Lower lobe of right lung (tissue), 2 donors: ENCODE results near the gene PTGIR. TPM values are rescaled to one million over a fixed set of nuclear protein-coding genes. Genes with fewer than 3 reads are reported as not detected.
A peak's percentile ranks its signal among the peaks of the same experiment; 100 is the strongest.

ENCODE experiments used
- ATAC-seq, 2 donors: fragments of 200-7000 bp; cut with Tn5 transposase; one replicate each; pipeline ENCODE4 v1.9.1; 2020 to 2022; ENCODE audit warnings: mild to moderate bottlenecking in 2 of 2, moderate library complexity in 2 of 2
- DNase-seq: peaks from one replicate; pipeline ENCODE4 v3.0.0-alpha.2; 2020
- H3K27ac ChIP-seq: fragments of 200-600 bp; one replicate; pipeline ENCODE4 v1.8.0; 2022
- H3K27me3 ChIP-seq: fragments of 200-600 bp; one replicate; pipeline ENCODE4 v1.8.0; 2022; ENCODE audit warnings: low read depth
- H3K36me3 ChIP-seq: fragments of 200-600 bp; one replicate; pipeline ENCODE4 v1.8.0; 2022; ENCODE audit warnings: mild to moderate bottlenecking
- H3K4me1 ChIP-seq: fragments of 200-600 bp; one replicate; pipeline ENCODE4 v1.8.0; 2022
- H3K4me3 ChIP-seq: fragments of 200-600 bp; one replicate; pipeline ENCODE4 v1.8.0; 2022; ENCODE audit warnings: mild to moderate bottlenecking
- H3K9me3 ChIP-seq: fragments of 200-600 bp; one replicate; pipeline ENCODE4 v1.8.0; 2022
- intact Hi-C: fragments of 100-400 bp; cut with DNase I; formaldehyde crosslinking; loops from one replicate; pipeline ENCODE4 v1.11.0; 2022
- total RNA-seq: library from RNA; stranded (reverse); fragmentation: NEBNext Ultra II Directional; extraction: Animal tissue kit (Norgen Biotek cat#: 25700); gene quantifications from one replicate; pipeline ENCODE4 v1.2.1, GENCODE V29; 2021
- TF ChIP-seq, protein P1 (sequence below): fragments of 200-600 bp; IDR thresholded peaks from one replicate; pipeline ENCODE4 v1.8.0; 2022; ENCODE audit warnings: antibody characterized with exemption, mild to moderate bottlenecking
- donor health status: DM: no; HTN: yes; CAD: no; lungs with severe emphysema.

Gene PTGIR
- total RNA-seq, 1 donor from 2014 or later: 6.9 TPM

DNA sequence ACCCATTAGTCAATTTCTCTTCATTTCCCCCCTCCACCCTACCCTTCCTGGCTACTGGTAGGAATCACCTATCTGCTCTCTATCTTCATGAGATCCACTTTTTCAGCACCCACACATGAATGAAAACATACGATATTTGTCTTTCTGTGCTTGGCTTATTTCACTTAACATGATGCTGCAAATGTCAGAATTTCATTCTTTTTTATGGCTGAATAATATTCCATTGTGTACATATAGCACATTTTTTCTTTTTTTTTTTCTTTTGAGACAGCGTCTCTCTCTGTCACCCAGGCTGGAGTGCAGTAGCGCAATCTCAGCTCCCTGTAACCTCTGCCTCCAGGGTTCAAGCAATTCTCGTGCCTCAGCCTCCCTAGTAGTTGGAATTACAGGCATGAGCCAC, 33.6 kb downstream of the PTGIR start:
- ATAC-seq (no peak), DNase-seq (no peak)
- TF ChIP-seq, protein P1, sequence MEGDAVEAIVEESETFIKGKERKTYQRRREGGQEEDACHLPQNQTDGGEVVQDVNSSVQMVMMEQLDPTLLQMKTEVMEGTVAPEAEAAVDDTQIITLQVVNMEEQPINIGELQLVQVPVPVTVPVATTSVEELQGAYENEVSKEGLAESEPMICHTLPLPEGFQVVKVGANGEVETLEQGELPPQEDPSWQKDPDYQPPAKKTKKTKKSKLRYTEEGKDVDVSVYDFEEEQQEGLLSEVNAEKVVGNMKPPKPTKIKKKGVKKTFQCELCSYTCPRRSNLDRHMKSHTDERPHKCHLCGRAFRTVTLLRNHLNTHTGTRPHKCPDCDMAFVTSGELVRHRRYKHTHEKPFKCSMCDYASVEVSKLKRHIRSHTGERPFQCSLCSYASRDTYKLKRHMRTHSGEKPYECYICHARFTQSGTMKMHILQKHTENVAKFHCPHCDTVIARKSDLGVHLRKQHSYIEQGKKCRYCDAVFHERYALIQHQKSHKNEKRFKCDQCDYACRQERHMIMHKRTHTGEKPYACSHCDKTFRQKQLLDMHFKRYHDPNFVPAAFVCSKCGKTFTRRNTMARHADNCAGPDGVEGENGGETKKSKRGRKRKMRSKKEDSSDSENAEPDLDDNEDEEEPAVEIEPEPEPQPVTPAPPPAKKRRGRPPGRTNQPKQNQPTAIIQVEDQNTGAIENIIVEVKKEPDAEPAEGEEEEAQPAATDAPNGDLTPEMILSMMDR: no peak
- H3K36me3 ChIP-seq: no peaks in the 10 kb centered on the region
- H3K27me3 ChIP-seq: no peaks in the 10 kb centered on the region
- H3K4me1 ChIP-seq: no peaks in the 10 kb centered on the region
- no peak overlapping the region for H3K4me3 ChIP-seq
- no peaks in the 10 kb centered on the region for H3K9me3 ChIP-seq
- no peak overlapping the region for H3K27ac ChIP-seq
- intact Hi-C loops: no loop called here

DNA sequence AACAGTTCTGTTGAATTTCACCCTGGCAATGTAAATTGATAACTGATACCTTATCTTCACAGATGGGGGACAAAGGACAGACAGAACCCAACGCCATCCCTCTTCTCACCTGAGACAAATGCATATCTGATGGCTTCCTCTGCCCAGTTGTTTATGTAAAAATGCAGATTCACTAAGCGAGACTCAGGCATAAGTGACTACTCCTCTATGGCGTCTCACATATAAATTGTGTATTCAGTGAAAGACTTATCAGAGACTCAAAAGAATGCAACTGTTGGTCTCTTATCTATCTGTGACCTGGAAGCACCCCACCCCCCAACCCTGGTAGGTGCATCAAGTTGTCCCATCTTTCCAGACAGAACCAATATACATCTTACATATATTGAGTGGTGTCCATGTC, 37.0 kb downstream of the PTGIR start:
- Histone ChIP-seq H3K27ac (no peak overlapping the region), H3K9me3 (no peaks in the 10 kb centered on the region), H3K36me3 (no peaks in the 10 kb centered on the region), H3K4me1 (no peaks in the 10 kb centered on the region), H3K4me3 (no peak overlapping the region), H3K27me3 (no peaks in the 10 kb centered on the region)
- TF ChIP-seq, protein P1: no peak
- intact Hi-C loops: no loop called here
- no peak for DNase-seq
- ATAC-seq: no peak

DNA sequence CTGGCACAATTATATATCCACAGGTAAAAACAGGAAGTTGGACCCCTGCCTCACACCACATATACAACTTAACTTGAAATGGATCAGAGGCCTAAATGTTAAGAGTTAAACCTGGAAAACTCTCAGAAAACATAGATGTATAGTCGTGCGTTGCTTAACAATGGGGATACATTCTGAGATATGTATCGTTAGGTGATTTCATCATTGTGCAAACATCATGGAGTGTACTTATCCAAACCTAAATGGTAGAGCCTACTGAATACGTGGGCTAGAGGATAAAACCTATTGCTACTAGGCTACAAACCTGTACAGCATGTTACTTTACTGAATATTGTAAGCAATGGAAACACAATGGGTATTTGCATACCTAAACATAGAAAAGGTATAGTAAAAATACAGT, 38.6 kb downstream of the PTGIR start:
- Histone ChIP-seq H3K36me3 (no peaks in the 10 kb centered on the region), H3K27me3 (no peaks in the 10 kb centered on the region), H3K27ac (no peak overlapping the region), H3K4me3 (no peak overlapping the region), H3K9me3 (no peaks in the 10 kb centered on the region), H3K4me1 (no peaks in the 10 kb centered on the region)
- intact Hi-C loops: no loop called here
- ATAC-seq: no peak
- TF ChIP-seq, protein P1: no peak
- no peak for DNase-seq

DNA sequence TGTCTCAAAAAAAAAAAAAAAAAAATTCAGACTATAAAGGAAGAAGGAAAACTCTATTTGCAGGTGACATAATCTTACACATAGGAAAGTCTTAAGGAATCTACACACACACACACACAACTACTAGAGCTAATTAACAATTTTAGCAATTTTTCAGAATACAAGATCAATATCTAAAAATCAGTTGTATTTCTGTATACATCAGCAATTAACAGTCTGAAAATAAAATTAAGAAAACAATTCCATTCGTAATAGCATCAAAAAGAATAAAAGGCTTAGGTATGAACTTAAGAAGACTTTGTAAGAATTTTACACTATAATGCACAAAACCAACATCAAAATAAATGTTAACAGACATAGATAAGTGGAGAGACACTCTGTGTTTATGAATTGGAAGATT, 39.4 kb downstream of the PTGIR start:
- Histone ChIP-seq H3K9me3 (no peaks in the 10 kb centered on the region), H3K4me1 (no peaks in the 10 kb centered on the region), H3K27me3 (no peaks in the 10 kb centered on the region), H3K27ac (no peak overlapping the region), H3K4me3 (no peak overlapping the region), H3K36me3 (no peaks in the 10 kb centered on the region)
- ATAC-seq (no peak), DNase-seq (no peak)
- TF ChIP-seq, protein P1: no peak
- intact Hi-C loops: no loop called here

DNA sequence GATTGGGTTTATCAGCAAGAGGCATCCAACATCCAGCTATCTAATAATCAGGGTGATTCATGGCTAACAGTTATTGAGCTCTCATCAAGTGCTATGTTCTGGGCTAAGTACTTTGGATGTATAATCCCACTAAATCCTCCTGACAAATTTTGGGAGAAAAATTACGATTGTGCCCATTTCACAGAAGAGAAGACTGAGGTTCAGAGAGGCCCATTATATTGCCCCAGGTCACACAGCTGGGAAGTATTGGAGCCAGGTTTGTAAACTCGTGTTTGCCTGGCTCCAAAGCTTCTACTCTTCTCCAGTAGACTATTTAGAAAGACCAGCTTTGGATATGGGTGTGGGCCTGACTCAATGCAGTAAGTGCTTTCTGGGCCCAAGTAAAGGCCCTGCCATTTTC, 44.6 kb downstream of the PTGIR start:
- H3K9me3 ChIP-seq: no peaks in the 10 kb centered on the region
- H3K4me1 ChIP-seq: peaks cover 4% of the 10 kb centered on the region
- DNase-seq (no peak), ATAC-seq (no peak)
- no peak overlapping the region for H3K4me3 ChIP-seq
- TF ChIP-seq, protein P1: no peak
- H3K36me3 ChIP-seq: no peaks in the 10 kb centered on the region
- intact Hi-C loops: no loop called here
- no peaks in the 10 kb centered on the region for H3K27me3 ChIP-seq
- H3K27ac ChIP-seq: no peak overlapping the region

DNA sequence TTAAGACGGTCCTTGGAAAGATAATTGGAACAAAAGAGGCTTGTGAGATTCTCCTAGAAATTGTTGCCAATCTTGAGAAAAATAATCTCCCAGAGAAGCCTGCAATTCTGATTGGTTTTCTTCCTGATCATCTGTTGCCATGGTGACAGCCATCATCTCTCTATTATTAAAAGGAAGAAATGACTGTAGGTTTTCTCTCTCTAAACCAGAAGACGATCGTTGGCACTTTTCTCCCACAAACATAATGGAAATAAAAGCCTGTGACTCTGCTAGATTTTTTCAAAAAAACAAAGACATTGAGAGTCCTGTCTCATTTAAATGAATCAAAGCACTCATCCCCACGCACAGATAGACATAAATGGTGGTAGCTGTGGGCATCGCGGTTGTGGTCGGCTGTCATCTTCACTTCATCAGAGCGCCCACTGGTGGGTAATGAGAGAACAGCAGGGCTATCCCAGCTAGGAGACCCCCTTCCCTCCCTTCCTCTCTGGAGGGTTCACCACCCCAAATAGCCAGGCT, 45.5 kb downstream of the PTGIR start:
- H3K4me3 ChIP-seq: no peak overlapping the region
- intact Hi-C loops: no loop called here
- TF ChIP-seq, protein P1: peak; percentile 39
- ATAC-seq (no peak), DNase-seq (no peak)
- no peaks in the 10 kb centered on the region for H3K9me3 ChIP-seq
- no peaks in the 10 kb centered on the region for H3K27me3 ChIP-seq
- H3K27ac ChIP-seq: no peak overlapping the region
- H3K36me3 ChIP-seq: no peaks in the 10 kb centered on the region
- peaks cover 4% of the 10 kb centered on the region for H3K4me1 ChIP-seq
